ENCODE results near the gene TUBGCP6. TPM values are rescaled to one million over a fixed set of nuclear protein-coding genes. Genes with fewer than 3 reads are reported as not detected.

TUBGCP6 gene
- total RNA-seq, 1 donor from 2014 or later: 65.9 TPM

GRCh38 chr22:50281384-50281760 is 36.5 kb upstream of the TUBGCP6 start:
- Mint-ChIP-seq H3K4me3 (no peak overlapping the region), H3K27ac (no peak overlapping the region), H3K36me3 (peaks cover 15% of the 10 kb centered on the region), H3K9me3 (no peaks in the 10 kb centered on the region), H3K27me3 (ENCODE audit: low read depth) (no peaks in the 10 kb centered on the region), H3K4me1 (peaks cover 8% of the 10 kb centered on the region)
- no peak for DNase-seq (ENCODE audit: low spot score in 2 of 2, unreplicated experiment in 2 of 2)
- TF ChIP-seq, protein P1, sequence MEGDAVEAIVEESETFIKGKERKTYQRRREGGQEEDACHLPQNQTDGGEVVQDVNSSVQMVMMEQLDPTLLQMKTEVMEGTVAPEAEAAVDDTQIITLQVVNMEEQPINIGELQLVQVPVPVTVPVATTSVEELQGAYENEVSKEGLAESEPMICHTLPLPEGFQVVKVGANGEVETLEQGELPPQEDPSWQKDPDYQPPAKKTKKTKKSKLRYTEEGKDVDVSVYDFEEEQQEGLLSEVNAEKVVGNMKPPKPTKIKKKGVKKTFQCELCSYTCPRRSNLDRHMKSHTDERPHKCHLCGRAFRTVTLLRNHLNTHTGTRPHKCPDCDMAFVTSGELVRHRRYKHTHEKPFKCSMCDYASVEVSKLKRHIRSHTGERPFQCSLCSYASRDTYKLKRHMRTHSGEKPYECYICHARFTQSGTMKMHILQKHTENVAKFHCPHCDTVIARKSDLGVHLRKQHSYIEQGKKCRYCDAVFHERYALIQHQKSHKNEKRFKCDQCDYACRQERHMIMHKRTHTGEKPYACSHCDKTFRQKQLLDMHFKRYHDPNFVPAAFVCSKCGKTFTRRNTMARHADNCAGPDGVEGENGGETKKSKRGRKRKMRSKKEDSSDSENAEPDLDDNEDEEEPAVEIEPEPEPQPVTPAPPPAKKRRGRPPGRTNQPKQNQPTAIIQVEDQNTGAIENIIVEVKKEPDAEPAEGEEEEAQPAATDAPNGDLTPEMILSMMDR (IDR thresholded peaks at IDR 0.05; ENCODE audit: unreplicated experiment): no peak

DNA sequence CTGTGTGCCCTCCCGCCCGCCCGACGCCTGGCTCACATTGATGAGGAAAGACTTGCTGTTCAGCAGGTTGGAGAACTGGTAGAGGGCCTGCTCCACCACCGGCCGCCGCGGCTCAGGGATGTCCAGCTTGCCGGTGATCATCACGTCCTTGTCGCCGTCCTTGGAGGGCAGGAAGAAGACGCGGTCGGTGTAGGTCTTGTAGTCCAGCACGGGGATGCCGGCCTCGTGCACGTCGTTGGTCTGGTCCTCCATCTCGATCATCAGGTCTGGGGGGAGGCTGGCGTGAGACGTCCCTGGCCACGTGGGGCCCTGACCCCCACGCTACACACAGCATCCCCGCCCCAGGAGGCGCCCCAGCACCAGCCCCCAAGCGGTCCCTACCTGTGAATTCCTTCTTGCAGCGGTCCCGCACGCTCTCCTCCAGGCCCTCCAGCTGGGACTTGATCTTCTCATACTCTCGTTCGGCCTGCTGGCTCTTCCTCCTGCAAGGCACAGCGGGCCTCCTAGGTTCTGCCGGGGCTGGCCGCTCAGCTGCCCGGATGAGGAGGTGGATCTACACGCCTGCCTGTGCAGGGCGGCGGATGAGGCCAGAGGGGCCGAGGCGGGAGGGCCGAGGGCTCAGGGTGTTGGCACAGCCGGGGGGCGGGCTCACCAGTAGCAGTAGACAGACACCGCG is 36.0 kb upstream of the TUBGCP6 start:
- no peak for DNase-seq (ENCODE audit: low spot score in 2 of 2, unreplicated experiment in 2 of 2)
- Mint-ChIP-seq H3K27me3 (ENCODE audit: low read depth) (no peaks in the 10 kb centered on the region), H3K27ac (peak overlapping the region; percentile 47), H3K36me3 (peaks cover 13% of the 10 kb centered on the region), H3K9me3 (no peaks in the 10 kb centered on the region), H3K4me1 (peaks cover 8% of the 10 kb centered on the region), H3K4me3 (no peak overlapping the region)
- TF ChIP-seq, protein P1 (IDR thresholded peaks at IDR 0.05; ENCODE audit: unreplicated experiment): no peak

- Mint-ChIP-seq H3K4me1 (peaks cover 8% of the 10 kb centered on the region), H3K4me3 (no peak overlapping the region), H3K27ac (no peak overlapping the region), H3K9me3 (no peaks in the 10 kb centered on the region), H3K27me3 (ENCODE audit: low read depth) (no peaks in the 10 kb centered on the region), H3K36me3 (peaks cover 12% of the 10 kb centered on the region)
- TF ChIP-seq, protein P1 (IDR thresholded peaks at IDR 0.05; ENCODE audit: unreplicated experiment): no peak
- DNase-seq (ENCODE audit: low spot score in 2 of 2, unreplicated experiment in 2 of 2): no peak
These were observed 35.3 kb upstream of the TUBGCP6 start for GRCh38 chr22:50280022-50280707.

GRCh38 chr22:50278956-50279619 is 34.3 kb upstream of the TUBGCP6 start:
- no peak overlapping the region for H3K4me3 Mint-ChIP-seq
- H3K27me3 Mint-ChIP-seq (ENCODE audit: low read depth): no peaks in the 10 kb centered on the region
- H3K4me1 Mint-ChIP-seq: peaks cover 8% of the 10 kb centered on the region
- DNase-seq (ENCODE audit: low spot score in 2 of 2, unreplicated experiment in 2 of 2): no peak
- TF ChIP-seq, protein P1 (IDR thresholded peaks at IDR 0.05; ENCODE audit: unreplicated experiment): no peak
- peaks cover 18% of the 10 kb centered on the region for H3K36me3 Mint-ChIP-seq
- no peak overlapping the region for H3K27ac Mint-ChIP-seq
- H3K9me3 Mint-ChIP-seq: no peaks in the 10 kb centered on the region

GRCh38 chr22:50278461-50278860 is 33.6 kb upstream of the TUBGCP6 start:
- Mint-ChIP-seq H3K27me3 (ENCODE audit: low read depth) (no peaks in the 10 kb centered on the region), H3K4me1 (peaks cover 8% of the 10 kb centered on the region), H3K9me3 (no peaks in the 10 kb centered on the region), H3K4me3 (no peak overlapping the region), H3K36me3 (peaks cover 23% of the 10 kb centered on the region), H3K27ac (no peak overlapping the region)
- TF ChIP-seq, protein P1 (IDR thresholded peaks at IDR 0.05; ENCODE audit: unreplicated experiment): no peak
- no peak for DNase-seq (ENCODE audit: low spot score in 2 of 2, unreplicated experiment in 2 of 2)

Measured in mesothelial cell of epicardium (in vitro differentiated cells).